D721Med (cell line): ENCODE measurements around the gene LRRN2.

ENCODE experiments used
- DNase-seq: peaks from one replicate; pipeline ENCODE4 v3.0.0; 2011; ENCODE audit warnings: low spot score; ENCODE audit not compliant: insufficient read length
- FAIRE-seq: peaks from 2 replicates; lab custom pipeline; 2011; peaks lifted over from hg19 to GRCh38; lab: Jason Lieb, UNC
- TF ChIP-seq, protein P1 (sequence below): IDR thresholded peaks from 2 replicates; pipeline ENCODE4 v1.5.1; 2012; ENCODE audit warnings: mild to moderate bottlenecking, control low read depth; ENCODE audit not compliant: insufficient read depth; ENCODE audit errors: missing control alignments

The LRRN2 gene

DNA sequence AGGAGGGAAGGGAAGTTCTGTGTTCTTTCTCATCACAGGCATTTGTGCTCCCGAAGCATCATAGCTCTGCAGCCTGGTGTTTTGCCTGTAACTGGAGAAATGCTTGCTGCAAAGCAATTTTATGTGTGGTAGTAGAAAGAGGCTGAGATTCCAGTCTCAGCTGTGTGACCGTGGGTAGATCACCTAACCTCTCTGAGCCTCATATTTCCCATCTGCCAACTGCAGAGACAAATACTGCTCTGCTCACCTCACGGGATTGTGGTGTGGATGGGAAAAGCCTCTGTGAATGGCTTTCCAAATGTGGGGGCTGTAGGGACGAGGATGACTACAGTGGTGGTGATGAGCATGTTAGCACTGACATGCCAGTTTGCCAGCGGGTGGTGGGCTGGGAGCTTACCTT, 85.3 kb downstream of the LRRN2 start:
- no peak for FAIRE-seq

DNA sequence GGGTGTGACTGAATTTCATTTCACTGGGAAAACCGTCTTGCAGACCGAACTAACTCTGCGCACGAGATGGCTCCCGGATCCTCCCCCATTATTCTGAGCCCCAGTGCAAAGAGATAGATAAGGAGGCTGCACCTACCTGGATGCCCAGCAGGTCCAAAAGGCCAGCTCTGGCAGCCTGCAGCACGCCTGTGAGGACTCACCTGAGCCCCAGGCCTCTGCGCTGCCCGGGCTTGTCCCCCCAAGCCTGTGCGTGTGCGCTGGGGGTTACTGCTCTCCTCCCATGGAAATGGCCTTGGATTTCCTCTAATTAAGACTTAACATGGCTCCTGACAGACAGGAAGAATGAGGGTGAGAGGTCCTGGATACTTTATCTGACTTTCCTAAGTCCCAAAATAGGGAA, 85.9 kb downstream of the LRRN2 start:
- TF ChIP-seq, protein P1, sequence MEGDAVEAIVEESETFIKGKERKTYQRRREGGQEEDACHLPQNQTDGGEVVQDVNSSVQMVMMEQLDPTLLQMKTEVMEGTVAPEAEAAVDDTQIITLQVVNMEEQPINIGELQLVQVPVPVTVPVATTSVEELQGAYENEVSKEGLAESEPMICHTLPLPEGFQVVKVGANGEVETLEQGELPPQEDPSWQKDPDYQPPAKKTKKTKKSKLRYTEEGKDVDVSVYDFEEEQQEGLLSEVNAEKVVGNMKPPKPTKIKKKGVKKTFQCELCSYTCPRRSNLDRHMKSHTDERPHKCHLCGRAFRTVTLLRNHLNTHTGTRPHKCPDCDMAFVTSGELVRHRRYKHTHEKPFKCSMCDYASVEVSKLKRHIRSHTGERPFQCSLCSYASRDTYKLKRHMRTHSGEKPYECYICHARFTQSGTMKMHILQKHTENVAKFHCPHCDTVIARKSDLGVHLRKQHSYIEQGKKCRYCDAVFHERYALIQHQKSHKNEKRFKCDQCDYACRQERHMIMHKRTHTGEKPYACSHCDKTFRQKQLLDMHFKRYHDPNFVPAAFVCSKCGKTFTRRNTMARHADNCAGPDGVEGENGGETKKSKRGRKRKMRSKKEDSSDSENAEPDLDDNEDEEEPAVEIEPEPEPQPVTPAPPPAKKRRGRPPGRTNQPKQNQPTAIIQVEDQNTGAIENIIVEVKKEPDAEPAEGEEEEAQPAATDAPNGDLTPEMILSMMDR = no peak
- FAIRE-seq = no peak
- no peak for DNase-seq

More for the DNA sequence above, 85.3 kb downstream of the LRRN2 start:
- TF ChIP-seq, protein P1 = no peak
- DNase-seq = no peak

DNA sequence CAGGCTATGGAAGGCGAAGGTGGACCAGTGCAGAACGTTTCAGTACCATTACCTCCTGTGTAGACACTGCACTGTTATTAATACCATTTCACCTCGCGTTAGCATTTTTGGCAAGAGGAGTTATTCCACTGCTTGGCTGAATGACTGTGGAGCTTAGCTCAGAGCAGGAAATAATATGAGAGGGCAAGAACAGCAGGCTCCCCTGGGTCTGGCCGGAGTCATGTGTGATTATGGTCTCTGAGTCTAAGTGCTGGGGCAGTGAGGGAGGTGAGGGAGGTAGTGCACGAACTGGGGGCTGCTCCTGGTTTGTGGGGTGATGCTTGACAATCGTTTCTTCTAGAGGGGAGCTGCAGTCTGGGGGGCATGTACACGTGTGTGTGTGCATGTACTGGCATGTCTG, 86.4 kb downstream of the LRRN2 start:
- no peak for FAIRE-seq
- DNase-seq = no peak
- TF ChIP-seq, protein P1 = no peak

DNA sequence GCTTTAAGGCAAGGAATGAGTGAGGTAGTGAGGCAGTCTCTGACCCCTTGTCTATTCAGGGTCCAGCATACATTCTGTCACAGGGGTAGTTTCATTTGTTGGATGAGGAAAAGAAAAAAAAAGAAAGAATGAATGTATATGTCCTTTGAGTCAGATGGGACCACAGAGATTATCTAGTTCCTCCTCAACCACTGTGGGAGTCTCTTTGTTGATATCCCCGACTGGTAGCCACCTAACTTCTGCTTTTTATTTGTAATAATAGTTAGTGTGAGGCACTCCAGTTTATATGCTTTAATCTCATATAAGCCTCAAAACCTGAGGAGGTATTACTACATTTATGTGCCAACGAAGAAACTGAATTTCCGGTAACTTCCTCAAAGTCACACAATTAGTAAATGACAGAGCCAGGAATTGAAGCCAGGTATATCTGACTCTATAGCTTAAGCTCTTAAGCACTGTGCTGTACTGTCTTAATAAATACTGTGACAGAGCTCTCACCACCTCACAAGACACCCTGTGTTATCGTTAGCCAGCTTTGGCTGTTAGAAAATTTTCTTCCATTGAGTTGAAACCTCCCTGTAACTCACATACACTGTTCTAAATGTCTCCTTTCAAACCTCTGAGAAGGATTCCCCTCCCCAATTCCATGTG, 87.1 kb downstream of the LRRN2 start:
- FAIRE-seq (no peak), DNase-seq (no peak)
- TF ChIP-seq, protein P1 = no peak

DNA sequence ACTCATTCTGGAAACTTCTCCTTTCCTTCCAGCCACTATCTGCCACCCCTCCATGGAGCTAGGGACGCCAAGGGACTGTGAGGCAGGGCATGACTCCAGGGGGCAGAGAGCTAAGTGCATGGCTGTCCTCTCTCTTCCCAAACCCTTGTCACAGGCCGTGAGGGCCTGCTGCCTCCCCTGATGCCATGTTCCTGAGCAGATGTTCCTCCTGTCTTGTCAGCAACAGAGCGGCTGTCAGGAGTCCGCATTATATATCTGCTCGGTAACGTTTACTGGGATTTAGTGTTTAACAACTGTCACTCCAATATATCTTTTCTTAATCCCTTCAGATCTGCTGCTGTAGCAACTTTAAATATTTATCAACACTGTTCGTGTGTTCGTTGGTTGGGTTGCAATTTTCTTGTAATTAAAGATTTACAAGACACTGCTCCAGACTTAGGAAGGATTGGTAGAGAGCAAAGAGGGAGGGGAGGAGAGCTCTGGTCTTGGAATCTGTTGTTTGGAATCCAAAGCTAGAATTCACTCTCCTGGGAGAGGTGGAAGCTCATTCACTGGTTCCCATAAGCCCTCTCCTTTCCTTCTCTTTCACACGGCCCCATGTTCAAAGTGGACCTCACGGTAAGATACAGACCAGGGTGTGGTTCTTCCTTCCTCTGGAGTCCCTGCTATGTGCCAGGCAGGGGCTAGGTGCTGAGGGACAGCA, 93.1 kb downstream of the LRRN2 start:
- DNase-seq = no peak
- TF ChIP-seq, protein P1 = no peak
- FAIRE-seq = peak; percentile 94

DNA sequence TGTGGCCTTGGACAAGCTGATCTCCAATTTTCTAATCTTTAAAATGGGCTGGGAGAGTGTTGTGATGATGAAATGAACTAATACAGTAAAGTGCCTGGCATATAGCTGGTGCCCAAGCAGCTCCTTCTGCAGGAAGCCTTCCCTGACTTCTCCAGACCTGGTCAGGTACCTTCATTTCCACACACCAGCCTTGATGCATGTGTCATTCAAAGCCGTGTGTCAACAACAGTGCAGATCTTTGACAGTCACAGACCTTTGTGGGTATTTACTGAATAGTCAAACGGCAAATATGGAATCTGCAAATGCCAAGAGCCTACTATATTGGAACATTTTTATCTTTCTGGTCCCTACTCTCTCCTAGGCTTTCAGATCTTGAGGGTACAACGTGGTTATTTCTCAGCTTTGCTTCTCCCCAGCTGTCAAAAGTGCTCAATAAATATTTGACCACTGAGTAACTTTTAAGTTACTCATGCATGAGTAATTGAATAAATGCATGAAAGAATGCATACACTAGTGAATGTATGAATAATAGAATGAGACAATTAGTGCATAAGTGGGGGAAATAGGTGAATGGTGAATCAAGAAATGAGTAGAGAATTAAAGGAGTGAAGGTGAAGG, 94.0 kb downstream of the LRRN2 start:
- DNase-seq (no peak), FAIRE-seq (peak; percentile 53)
- TF ChIP-seq, protein P1 = no peak

DNA sequence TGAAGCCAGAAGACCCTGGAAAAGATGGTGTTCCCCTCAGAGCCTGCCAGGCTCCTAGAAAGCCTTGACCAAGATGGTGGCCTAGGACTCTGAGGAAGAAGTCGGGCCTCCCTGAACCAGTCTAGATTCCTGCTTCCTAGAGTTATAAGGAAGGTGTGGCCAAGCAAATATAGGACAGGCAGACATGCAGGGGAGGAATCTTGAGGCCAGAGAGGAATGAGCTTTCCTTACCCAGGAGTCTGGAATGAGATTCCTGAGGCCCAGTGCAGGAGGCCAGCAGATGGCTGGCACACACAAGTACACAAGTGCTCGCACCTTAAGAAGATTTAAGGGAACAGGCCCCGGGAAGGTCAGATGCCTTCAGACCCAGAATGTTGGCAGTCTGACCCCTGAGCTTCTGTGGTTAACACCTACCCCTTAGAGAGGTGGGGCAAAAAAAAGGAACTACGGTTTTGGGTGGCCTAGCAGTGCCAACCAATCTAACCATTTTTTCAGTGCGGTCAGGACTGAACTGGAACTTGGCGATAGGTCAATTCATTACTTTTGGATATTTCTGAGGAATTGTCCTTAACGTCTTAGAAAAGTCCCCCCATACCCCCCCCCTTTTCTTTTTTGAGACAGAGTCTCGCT, 96.0 kb downstream of the LRRN2 start:
- DNase-seq (no peak), FAIRE-seq (no peak)
- TF ChIP-seq, protein P1 = no peak
